GM12891 (cell line): ENCODE data around the gene TBL2.

Source experiments
- DNase-seq: peaks from one replicate; pipeline ENCODE4 v3.0.0; 2011; ENCODE audit warnings: low spot score; ENCODE audit not compliant: insufficient read length
- FAIRE-seq: peaks from 2 replicates; lab custom pipeline; 2011; peaks lifted over from hg19 to GRCh38; lab: Jason Lieb, UNC
- PAX5 ChIP-seq: IDR thresholded peaks from 2 replicates; pipeline ENCODE4 v1.6.1; 2011; ENCODE audit warnings: low read length, moderate library complexity, mild to moderate bottlenecking; ENCODE audit not compliant: insufficient read depth, severe bottlenecking
- POLR2A ChIP-seq: IDR thresholded peaks from 2 replicates; pipeline ENCODE4 v1.6.1; 2011; ENCODE audit warnings: low read depth, low read length, control low read depth
- POLR2AphosphoS5 ChIP-seq: IDR thresholded peaks from 2 replicates; pipeline ENCODE4 v1.6.1; 2011; ENCODE audit warnings: low read depth, low read length, control low read depth
- POU2F2 ChIP-seq: IDR thresholded peaks from 2 replicates; pipeline ENCODE4 v1.6.1; 2011; ENCODE audit warnings: low read depth, mild to moderate bottlenecking, control low read depth, low read length, moderate library complexity
- SPI1 ChIP-seq: IDR thresholded peaks from 2 replicates; pipeline ENCODE4 v1.6.1; 2011; ENCODE audit warnings: low read depth, low read length, control low read depth
- TAF1 ChIP-seq: IDR thresholded peaks from 2 replicates; pipeline ENCODE4 v1.6.1; 2011; ENCODE audit warnings: low read depth, low read length, control low read depth

TBL2 gene

DNA sequence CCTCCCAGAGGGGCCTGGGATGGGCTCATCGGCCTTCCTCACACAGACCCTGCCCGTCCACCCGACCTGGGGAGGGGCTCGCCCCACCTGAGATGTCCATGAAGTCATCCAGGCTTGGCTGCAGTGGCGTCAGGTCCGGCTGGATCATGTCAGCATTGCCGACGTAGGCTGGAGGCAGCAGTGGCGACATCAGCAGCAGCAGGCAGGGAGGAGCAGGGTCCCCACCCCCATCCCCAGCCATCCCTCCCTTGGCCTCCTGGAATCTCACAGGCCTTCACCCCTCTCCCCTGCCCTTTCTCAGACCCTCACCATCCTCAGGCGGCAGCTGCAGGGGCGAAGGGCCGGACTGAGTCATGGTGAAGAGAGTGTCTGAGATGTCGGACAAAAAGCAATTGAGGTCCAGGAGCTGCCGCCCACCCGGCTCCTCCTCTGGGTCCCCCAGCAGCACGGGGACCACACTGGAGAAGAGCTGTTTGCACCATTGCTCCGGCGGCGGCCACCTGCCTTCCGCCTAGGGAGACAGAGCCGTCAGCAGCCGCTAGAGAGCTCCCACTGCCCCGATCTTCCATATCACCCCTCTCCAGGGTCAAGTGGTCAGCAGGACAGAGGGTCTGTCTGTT lies 27.3 kb upstream of the TBL2 start:
- no peak for FAIRE-seq
- no peak for DNase-seq
- TF ChIP-seq PAX5, result no peak
- no peak for TF ChIP-seq TAF1
- no peak for TF ChIP-seq SPI1
- TF ChIP-seq POLR2A, result no peak
- TF ChIP-seq POLR2AphosphoS5, result no peak
- no peak for TF ChIP-seq POU2F2

DNA sequence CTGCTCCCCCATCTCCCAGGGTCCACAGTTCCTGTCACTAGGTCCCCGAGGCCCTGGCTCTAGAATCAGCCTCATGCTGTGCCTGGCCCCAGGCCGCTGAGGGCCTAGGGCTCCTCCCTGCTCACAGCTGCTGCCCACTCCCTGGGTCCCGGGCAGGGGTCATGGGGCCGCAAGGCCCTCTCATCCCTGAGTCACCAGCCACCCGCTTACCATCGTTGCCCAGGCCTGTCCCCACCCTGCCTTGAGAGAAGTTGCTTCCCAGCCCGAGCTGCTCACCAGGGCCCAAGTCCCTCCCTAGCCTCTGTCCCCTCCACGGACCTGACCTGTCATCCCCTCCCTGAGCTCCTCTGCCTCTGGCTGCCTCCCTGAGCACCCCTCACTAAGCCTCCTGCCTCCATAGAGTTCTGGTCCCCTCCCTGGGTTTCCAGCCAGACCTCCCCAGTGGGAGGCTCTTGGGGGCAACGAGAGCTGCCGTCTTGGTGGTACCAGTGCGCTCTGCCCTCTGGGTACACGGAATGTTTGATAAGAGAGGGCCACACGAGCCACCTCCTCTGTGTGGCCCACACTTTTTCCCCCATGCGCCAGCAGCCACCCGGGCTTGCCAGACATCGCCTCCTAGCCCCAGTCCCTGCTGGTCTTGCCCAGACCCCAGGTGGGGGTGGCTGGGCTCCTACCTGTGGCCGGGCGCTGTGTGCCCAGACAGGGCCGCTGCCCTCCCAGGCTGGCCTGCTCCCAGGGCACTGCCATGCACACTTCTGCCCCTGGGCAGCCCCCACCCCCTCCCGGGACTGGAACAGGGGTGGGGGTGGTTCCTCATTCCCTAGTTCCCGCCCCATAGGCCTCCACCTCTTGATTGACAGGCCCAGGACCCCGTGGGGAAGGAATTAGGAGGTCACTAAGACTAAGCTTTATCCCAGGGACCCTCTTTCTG lies 24.6 kb upstream of the TBL2 start:
- no peak for DNase-seq
- no peak for TF ChIP-seq SPI1
- no peak for TF ChIP-seq PAX5
- TF ChIP-seq TAF1, result no peak
- no peak for TF ChIP-seq POLR2AphosphoS5
- no peak for TF ChIP-seq POU2F2
- no peak for TF ChIP-seq POLR2A
- FAIRE-seq, result no peak

DNA sequence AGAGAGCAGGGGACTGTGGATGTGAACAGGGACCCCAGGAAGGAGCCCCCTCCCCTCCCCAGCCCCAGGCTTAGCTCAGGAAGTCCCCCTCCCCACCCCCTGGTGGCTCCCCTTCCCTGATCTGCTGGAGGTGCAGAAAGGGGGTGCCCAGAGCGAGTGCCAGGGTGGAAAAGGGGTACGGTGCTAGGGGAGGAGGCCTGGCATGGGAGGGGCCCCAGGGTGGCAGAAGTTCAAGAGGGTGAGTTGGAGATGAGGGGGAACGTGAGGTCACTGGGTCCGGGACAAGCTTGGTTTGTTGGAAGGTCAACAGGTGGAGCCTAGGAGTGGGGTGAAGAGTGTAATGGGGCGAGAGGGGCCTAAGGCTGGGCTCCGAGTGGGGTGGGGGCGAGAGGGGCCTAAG lies 21.5 kb upstream of the TBL2 start:
- no peak for TF ChIP-seq POU2F2
- no peak for TF ChIP-seq TAF1
- TF ChIP-seq PAX5, result no peak
- TF ChIP-seq POLR2A, result no peak
- no peak for TF ChIP-seq POLR2AphosphoS5
- TF ChIP-seq SPI1, result no peak
- FAIRE-seq, result no peak
- no peak for DNase-seq

DNA sequence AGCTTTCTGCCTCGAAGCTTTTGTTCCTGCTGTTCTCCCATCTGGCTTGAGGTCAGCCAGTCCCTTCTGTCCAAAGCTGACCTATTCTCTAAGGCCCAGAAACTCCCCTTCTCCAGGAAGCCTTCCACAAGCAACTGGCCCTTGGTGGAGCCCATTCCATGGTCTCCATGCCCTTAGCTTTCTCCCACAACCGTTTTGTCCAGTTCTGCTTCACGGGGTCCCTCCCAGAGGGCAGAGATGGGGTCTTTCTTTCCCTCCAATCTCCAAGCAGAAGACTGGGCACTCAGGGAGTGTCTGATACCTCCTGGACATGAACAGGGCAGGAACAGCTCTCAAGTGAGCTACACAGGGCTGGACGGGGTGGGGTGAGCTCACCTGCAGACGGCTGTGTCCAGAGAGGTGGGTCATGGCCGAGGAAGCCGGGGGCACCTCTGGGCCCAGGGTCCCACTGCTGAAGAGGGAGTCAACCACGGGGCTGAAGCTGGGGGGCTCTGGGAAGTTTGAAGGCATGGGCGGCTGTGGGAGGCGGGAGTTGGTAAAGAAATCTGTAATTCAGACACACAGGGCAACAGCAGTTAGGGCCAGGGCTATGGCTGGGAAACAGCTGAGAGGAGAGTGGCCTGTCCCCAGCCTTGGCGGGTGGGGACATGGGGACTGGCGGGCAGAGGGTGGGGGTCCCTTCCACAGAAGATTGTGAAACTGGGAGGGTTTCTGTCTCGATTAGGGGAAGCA lies 20.9 kb upstream of the TBL2 start:
- DNase-seq (no peak), FAIRE-seq (no peak)
- TF ChIP-seq POLR2AphosphoS5, result no peak
- TF ChIP-seq TAF1, result no peak
- no peak for TF ChIP-seq POLR2A
- TF ChIP-seq SPI1, result no peak
- TF ChIP-seq PAX5, result no peak
- TF ChIP-seq POU2F2, result no peak

DNA sequence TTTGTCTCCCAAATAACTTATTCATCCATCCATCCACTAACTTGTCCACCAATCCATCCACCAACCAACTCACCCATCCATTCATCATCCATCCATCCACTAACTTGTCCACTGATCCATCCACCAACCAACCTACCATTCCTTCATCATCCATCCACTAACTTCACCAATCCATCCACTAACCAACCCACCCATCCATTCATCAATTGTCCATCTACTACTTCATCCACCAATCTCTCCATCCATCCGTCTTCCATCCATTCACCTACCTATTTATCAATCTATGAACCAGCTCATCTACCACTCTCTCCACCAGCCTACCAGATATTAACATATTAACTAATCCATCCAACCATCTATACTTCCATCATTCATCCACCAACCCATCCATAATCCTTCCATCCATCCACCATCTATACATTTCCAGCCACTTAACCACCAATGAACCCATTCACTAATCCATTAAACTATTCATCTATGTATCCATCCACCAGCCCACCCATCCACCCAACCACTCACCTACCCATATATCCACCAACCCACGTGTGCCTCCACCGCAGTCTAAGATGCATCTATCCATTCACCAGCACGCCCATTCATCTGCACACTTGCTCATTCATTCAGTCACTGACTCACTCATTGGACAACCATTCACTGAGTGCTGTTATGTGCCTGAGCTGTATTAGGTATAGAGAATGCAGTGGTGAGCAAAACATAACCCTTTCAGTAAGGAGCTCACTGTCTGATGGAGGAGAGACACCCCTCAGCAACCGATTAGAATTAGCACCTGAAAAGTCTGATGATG lies 19.8 kb upstream of the TBL2 start:
- no peak for DNase-seq
- peak; percentile 40 for FAIRE-seq
- TF ChIP-seq PAX5 (no peak), SPI1 (no peak), POU2F2 (no peak), POLR2A (no peak), POLR2AphosphoS5 (no peak), TAF1 (no peak)

DNA sequence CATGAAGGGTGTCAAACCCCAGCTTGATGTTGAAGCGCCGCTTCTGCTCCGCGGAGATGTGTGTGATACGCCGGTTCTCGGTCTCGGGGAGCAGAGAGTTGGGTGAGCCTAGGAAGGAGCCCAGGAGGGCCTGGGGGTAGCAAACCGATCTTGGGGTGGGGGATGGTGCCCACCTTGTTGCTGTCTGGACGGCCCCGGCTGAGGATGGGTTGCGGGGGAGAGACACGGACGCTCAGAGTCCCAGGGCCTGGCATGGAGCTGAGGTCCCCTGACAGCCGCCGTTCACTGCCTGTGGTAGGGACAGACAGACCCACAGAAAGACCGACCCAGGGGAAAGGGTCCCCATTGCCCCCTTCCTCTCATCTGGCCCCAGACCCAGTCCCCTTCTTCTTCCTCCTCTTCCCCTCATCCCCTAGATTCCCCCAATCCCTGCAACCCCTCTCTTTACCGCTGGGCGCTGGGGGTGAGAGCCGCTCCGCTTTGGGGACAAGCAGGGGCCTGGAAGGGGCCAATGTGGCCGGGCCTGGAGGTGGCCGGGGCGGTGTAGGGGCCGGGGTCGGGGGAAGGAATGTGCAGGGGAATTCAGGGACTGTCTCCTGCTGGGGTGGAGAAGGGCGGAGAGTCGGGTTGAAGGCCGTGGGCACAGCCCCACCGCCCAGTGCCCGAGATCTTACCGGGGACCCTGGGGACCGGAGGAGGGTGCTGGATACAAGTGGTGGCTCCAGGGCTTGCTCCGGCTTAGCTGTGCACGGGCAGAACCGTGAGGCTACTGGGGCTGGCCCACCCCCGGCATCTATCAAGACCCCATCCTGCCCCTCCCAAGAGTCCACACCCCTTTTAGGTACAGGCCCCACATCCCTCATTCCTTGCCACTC lies 18.0 kb upstream of the TBL2 start:
- no peak for FAIRE-seq
- TF ChIP-seq PAX5, result no peak
- TF ChIP-seq POLR2A, result no peak
- TF ChIP-seq TAF1, result no peak
- TF ChIP-seq POU2F2, result no peak
- no peak for TF ChIP-seq POLR2AphosphoS5
- no peak for TF ChIP-seq SPI1
- no peak for DNase-seq

DNA sequence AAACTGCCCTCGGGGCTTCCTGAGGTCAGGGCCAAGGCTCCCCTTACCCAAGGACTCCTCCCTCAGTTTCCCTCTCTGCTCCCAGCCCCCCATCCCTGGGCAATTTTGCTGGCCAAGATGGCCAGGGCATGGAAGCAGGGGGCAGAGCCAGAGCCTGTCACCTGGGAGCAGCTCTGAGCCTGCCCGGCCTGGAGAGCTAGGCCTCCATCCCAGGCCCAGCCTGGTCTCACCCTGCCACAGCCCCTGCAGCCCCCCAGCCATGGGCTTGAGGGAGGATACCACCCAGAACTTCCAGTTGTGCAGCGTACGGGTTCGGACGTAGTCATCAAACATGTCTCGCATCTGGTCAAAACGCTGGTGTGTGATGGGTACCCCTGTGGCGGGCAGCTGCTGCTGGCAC lies 17.0 kb upstream of the TBL2 start:
- FAIRE-seq (no peak), DNase-seq (no peak)
- TF ChIP-seq PAX5, result no peak
- no peak for TF ChIP-seq POLR2AphosphoS5
- TF ChIP-seq SPI1, result no peak
- no peak for TF ChIP-seq POLR2A
- TF ChIP-seq TAF1, result no peak
- no peak for TF ChIP-seq POU2F2
